HepG2 (cell line): ENCODE results near the gene ELP2. TPM values are rescaled to one million over a fixed set of nuclear protein-coding genes. Genes with fewer than 3 reads are reported as not detected.

Experiments used
- ATAC-seq: fragments of 200-7000 bp; cut with Tn5 transposase; 3 replicates; pipeline ENCODE4 v1.9.1; 2020; ENCODE audit warnings: mild to moderate bottlenecking, moderate library complexity
- BruUV-seq: library from RNA; stranded (reverse); fragments of 400-500 nt; replicated peaks from 2 replicates; lab custom pipeline; 2021; lab: Mats Ljungman, UMichigan
- CTCF ChIA-PET: fragments of 300-600 bp; formaldehyde crosslinking; extraction: SDS; loops from one replicate; lab custom pipeline; 2021; ENCODE audit warnings: low total read pairs, inconsistent platforms, low intra/inter-chr PET ratio; lab: Yijun Ruan, JAX
- POLR2A ChIA-PET: fragments of 350-600 bp; sonication (Branson Sonifier 250); formaldehyde crosslinking; loops from one replicate; lab custom pipeline; 2020; ENCODE audit warnings: antibody characterized with exemption, inconsistent platforms; lab: Yijun Ruan, JAX
- DNase-seq: peaks from one replicate; pipeline ENCODE4 v3.0.0-alpha.2; 2015; ENCODE audit warnings: low spot score
- FAIRE-seq: peaks from 3 replicates; lab custom pipeline; 2011; peaks lifted over from hg19 to GRCh38; lab: Jason Lieb, UNC
- H2AFZ ChIP-seq: one replicate; pipeline ENCODE4 v1.6.1; 2011; ENCODE audit warnings: low read length, inconsistent platforms
- H3K27ac ChIP-seq: fragments of 300-600 bp; 3 replicates; pipeline ENCODE4 v1.8.0; 2011; ENCODE audit warnings: mixed run types, mild to moderate bottlenecking, mixed read lengths, low read length, inconsistent platforms; ENCODE audit not compliant: insufficient read depth; ENCODE audit errors: extremely low read length
- H3K27me3 ChIP-seq, 2 experiments: fragments of 200-600 bp in 1 of 2; 2 replicates in 1 of 2; 3 replicates in 1 of 2; pipeline versions ENCODE4 v1.6.0 to v1.8.0; 2011; ENCODE audit warnings: low read length in 2 of 2, mild to moderate bottlenecking in 2 of 2, moderate library complexity in 2 of 2, inconsistent platforms in 1 of 2; ENCODE audit not compliant: insufficient read depth in 2 of 2, control insufficient read depth in 1 of 2
- H3K36me3 ChIP-seq, 2 experiments: fragments of 200-600 bp in 1 of 2; replicated peaks in 1 of 2; 2 replicates in 1 of 2; 3 replicates in 1 of 2; pipeline versions ENCODE4 v1.5.1 to v1.8.0; 2011; ENCODE audit warnings: low read length in 2 of 2, inconsistent platforms in 1 of 2; ENCODE audit not compliant: insufficient read depth in 2 of 2, control insufficient read depth in 1 of 2
- H3K4me1 ChIP-seq: 2 replicates; pipeline ENCODE4 v1.5.1; 2012; ENCODE audit warnings: low read length, inconsistent platforms; ENCODE audit not compliant: insufficient read depth
- H3K4me2 ChIP-seq: 2 replicates; pipeline ENCODE4 v1.6.0; 2011; ENCODE audit warnings: low read depth, low read length, inconsistent platforms
- H3K4me3 ChIP-seq, 3 experiments: fragments of 200-600 bp in 1 of 3; sonication (generic), shearing (Covaris generic) in 1 of 3; replicated peaks in 1 of 3; 2 replicates each; pipeline ENCODE4 v1.5.1; 2011 to 2016; ENCODE audit warnings: low read length in 3 of 3, inconsistent platforms in 2 of 3, low read depth in 2 of 3, mild to moderate bottlenecking in 2 of 3, control low read depth in 1 of 3, mixed read lengths in 1 of 3; ENCODE audit not compliant: insufficient read depth in 1 of 3
- H3K79me2 ChIP-seq: one replicate; pipeline ENCODE4 v1.6.1; 2011; ENCODE audit warnings: low read length, inconsistent platforms; ENCODE audit not compliant: insufficient read depth
- H3K9ac ChIP-seq: 2 replicates; pipeline ENCODE4 v1.6.0; 2011; ENCODE audit warnings: mild to moderate bottlenecking, low read depth, low read length, inconsistent platforms; ENCODE audit not compliant: insufficient read depth
- H3K9me3 ChIP-seq: 2 replicates; pipeline ENCODE4 v1.5.1; 2012; ENCODE audit warnings: mild to moderate bottlenecking, low read length
- H4K20me1 ChIP-seq: 2 replicates; pipeline ENCODE4 v1.6.0; 2011; ENCODE audit warnings: inconsistent platforms, mild to moderate bottlenecking, low read length, moderate library complexity; ENCODE audit not compliant: insufficient read depth
- ARNT ChIP-seq: fragments of 450-650 bp; IDR thresholded peaks from 2 replicates; pipeline ENCODE4 v1.6.1; 2017
- EED ChIP-seq: sonication (generic); formaldehyde crosslinking; IDR thresholded peaks from 2 replicates; pipeline ENCODE4 v1.5.0; 2020; ENCODE audit warnings: mild to moderate bottlenecking, missing genetic modification reagents
- ERF ChIP-seq: IDR thresholded peaks from 2 replicates; pipeline ENCODE4 v1.6.1; 2018; ENCODE audit warnings: missing biosample characterization, missing genetic modification reagents
- GATAD2A ChIP-seq: IDR thresholded peaks from 2 replicates; pipeline ENCODE4 v1.6.1; 2016
- HHEX ChIP-seq: IDR thresholded peaks from 2 replicates; pipeline ENCODE4 v1.6.1; 2016; ENCODE audit warnings: control low read depth
- HOXD1 ChIP-seq: sonication (generic); formaldehyde crosslinking; IDR thresholded peaks from 2 replicates; pipeline ENCODE4 v1.5.0; 2020; ENCODE audit warnings: missing genetic modification reagents
- MIXL1 ChIP-seq: IDR thresholded peaks from 2 replicates; pipeline ENCODE4 v1.6.1; 2016
- MNT ChIP-seq: fragments of 450-650 bp; IDR thresholded peaks from 2 replicates; pipeline ENCODE4 v1.6.1; 2016
- PAF1 ChIP-seq: IDR thresholded peaks from 2 replicates; pipeline ENCODE4 v1.6.1; 2016; ENCODE audit warnings: missing genetic modification reagents, missing compliant biosample characterization
- PRPF4 ChIP-seq: fragments of 200-400 bp; formaldehyde crosslinking; IDR thresholded peaks from 2 replicates; pipeline ENCODE4 v1.6.1; 2016; ENCODE audit warnings: low read length, low read depth; ENCODE audit not compliant: poor library complexity, severe bottlenecking
- SIX4 ChIP-seq: sonication (generic); formaldehyde crosslinking; IDR thresholded peaks from 2 replicates; pipeline ENCODE4 v1.4.0; 2020; ENCODE audit warnings: missing genetic modification reagents
- SMAD1 ChIP-seq: sonication (generic); formaldehyde crosslinking; IDR thresholded peaks from 2 replicates; pipeline ENCODE4 v1.4.0; 2020; ENCODE audit warnings: missing genetic modification reagents, low read depth, mild to moderate bottlenecking, borderline replicate concordance
- TBX3 ChIP-seq: fragments of 450-650 bp; IDR thresholded peaks from 2 replicates; pipeline ENCODE4 v1.6.1; 2017; ENCODE audit warnings: antibody characterized with exemption, mild to moderate bottlenecking, inconsistent platforms, borderline replicate concordance
- ZBTB1 ChIP-seq: sonication (generic); formaldehyde crosslinking; IDR thresholded peaks from 2 replicates; pipeline ENCODE4 v1.4.0; 2020; ENCODE audit warnings: missing genetic modification reagents, borderline replicate concordance
- ZNF282 ChIP-seq: fragments of 450-650 bp; IDR thresholded peaks from 2 replicates; pipeline ENCODE4 v1.6.1; 2018; ENCODE audit not compliant: partially characterized antibody
- ZNF333 ChIP-seq: sonication (generic); formaldehyde crosslinking; IDR thresholded peaks from 2 replicates; pipeline ENCODE4 v1.4.0; 2020; ENCODE audit warnings: mild to moderate bottlenecking, missing genetic modification reagents, borderline replicate concordance
- ZNF451 ChIP-seq: sonication (generic); formaldehyde crosslinking; IDR thresholded peaks from 2 replicates; pipeline ENCODE4 v1.5.0; 2020; ENCODE audit warnings: mild to moderate bottlenecking, missing genetic modification reagents
- ZNF558 ChIP-seq: sonication (generic); formaldehyde crosslinking; IDR thresholded peaks from 2 replicates; pipeline ENCODE4 v1.9.0; 2022; ENCODE audit warnings: mild to moderate bottlenecking, missing genetic modification reagents, borderline replicate concordance
- ZNF703 ChIP-seq: sonication (generic); formaldehyde crosslinking; IDR thresholded peaks from 2 replicates; pipeline ENCODE4 v1.5.1; 2020; ENCODE audit warnings: missing genetic modification reagents, mild to moderate bottlenecking, moderate library complexity, borderline replicate concordance
- ZNF776 ChIP-seq: sonication (generic); formaldehyde crosslinking; IDR thresholded peaks from 2 replicates; pipeline ENCODE4 v1.4.0; 2020; ENCODE audit warnings: mild to moderate bottlenecking, missing genetic modification reagents
- ZNF891 ChIP-seq: sonication (generic); formaldehyde crosslinking; IDR thresholded peaks from 2 replicates; pipeline ENCODE4 v1.5.0; 2020; ENCODE audit warnings: mild to moderate bottlenecking, missing genetic modification reagents
- WGBS: methylation state at CpG from one replicate; pipeline ENCODE4 v1.1.6; 2017; ENCODE audit warnings: low lambda C conversion rate; 5-methylcytosine and 5-hydroxymethylcytosine counted together
- in situ Hi-C: cut with HindIII; loops from 2 replicates; pipeline ENCODE4 v1.10.0; 2017; ENCODE audit warnings: low pct_unique_long_range_greater_than_20kb; ENCODE audit not compliant: extremely low pct_ligation_motif_present
- intact Hi-C: fragments of 100-400 bp; cut with micrococcal nuclease; formaldehyde crosslinking; loops from one replicate; pipeline ENCODE4 v1.10.0; 2022; ENCODE audit not compliant: unreplicated experiment
- polyA plus RNA-seq, 8 experiments: library from polyadenylated mRNA; depleted of rRNA in 3 of 8; stranded (reverse) in 7 of 8; unstranded in 1 of 8; fragments of >200 nt; fragmentation: Illumina TruSeq in 4 of 8; extraction: Trizol in 4 of 8; gene quantifications; 2 replicates each; pipeline versions ENCODE4 v1.2.1 to v1.2.3, GENCODE V29; 2011 to 2016; ENCODE audit warnings: low read depth in 4 of 8, missing spikeins in 1 of 8, mixed read lengths in 1 of 8; ENCODE audit not compliant: insufficient read depth in 1 of 8
- total RNA-seq, 5 experiments: library from RNA; depleted of rRNA; stranded (reverse); fragments of >200 nt; fragmentation: Illumina TruSeq; extraction: Trizol; gene quantifications; 2 replicates each; pipeline ENCODE4 v1.2.3, GENCODE V29; 2016; ENCODE audit warnings: low read depth in 1 of 5
- TF ChIP-seq, protein P1 (sequence below): sonication (generic); formaldehyde crosslinking; IDR thresholded peaks from 2 replicates; pipeline ENCODE4 v1.5.0; 2020; ENCODE audit warnings: mild to moderate bottlenecking, low read depth, missing genetic modification reagents, borderline replicate concordance
- TF ChIP-seq, protein P2 (sequence below): sonication (generic); formaldehyde crosslinking; conservative IDR thresholded peaks from 2 replicates; pipeline ENCODE4 v1.4.0; 2020; ENCODE audit warnings: missing genetic modification reagents

Gene ELP2
- total and polyA plus RNA-seq, 2 of the 13 experiments (the other 11 are each of a cell fraction or from before 2014, with no cell fraction given): 98.7 to 100 TPM

DNA sequence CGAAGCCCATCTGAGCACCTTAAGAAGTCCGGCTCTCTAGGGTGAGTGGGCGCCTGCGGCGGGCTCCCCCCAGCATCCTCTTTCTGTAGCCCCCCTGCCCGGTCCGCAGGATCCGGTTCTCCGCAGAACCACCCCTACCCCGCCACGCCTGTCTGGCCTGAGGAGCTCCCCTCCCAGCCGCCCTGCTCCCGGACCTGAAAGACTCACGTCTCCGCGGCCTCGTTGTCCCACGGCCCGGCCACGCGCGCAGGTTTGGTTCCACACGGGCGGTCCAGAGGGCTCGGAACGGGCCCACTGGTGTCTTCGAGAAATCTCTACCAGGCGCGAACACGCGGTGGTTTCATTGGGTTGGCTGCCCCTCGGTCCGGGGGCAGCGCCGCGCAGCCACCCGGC lies 796 bp upstream of the ELP2 start (continued):
- TF ChIP-seq, protein P1, sequence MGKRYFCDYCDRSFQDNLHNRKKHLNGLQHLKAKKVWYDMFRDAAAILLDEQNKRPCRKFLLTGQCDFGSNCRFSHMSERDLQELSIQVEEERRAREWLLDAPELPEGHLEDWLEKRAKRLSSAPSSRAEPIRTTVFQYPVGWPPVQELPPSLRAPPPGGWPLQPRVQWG (CRISPR knock-in tag): no peak
- TF ChIP-seq SIX4 (CRISPR knock-in tag) (no peak), ZNF776 (peak; percentile 41; the same call in 1 of the 2 replicates), ZNF558 (CRISPR knock-in tag) (no peak), HOXD1 (CRISPR knock-in tag) (no peak)

DNA sequence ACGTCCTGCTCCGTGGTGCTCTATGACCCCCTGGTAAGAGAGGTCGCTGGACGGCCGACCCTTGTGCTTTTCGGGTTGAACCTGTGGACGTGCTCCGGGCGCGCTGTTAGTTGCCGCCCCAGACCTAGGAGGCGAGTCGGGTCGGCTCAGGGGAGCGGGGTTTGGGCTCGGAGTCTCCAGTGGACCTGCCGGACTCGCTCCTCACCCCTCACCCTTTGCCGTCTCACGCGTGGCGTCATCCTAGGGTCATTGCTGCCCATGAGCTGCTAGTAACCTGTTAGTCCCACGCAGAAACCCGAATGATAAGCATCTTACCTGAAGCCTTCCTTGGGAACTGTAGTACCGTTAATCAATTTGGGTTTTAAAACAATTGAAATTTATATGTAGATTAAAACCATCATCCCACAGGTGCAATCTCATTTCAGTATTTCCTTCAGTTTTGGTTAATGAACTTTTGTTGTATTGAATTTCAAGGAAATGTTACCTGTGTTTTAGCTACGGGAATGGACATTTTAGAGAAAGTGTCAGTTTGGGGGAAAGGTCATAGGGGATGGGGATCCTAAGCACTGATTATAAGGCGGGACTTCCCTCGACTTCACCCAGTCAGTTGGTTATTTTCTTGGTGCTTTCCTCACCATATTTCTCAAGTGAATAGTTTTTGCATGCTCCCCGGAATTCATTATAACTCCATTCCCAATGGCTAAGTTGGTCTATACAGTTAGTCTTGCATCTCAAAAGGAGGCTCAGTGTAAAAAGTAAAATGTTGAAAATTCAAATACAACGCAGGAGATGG lies 536 bp downstream of the ELP2 start:
- DNase-seq: no peak
- peaks cover 56% of the 10 kb centered on the region for H3K4me1 ChIP-seq
- H2AFZ ChIP-seq: no peak overlapping the region
- peak; percentile 58 for ATAC-seq
- no peaks in the 10 kb centered on the region for H3K9me3 ChIP-seq
- H3K4me2 ChIP-seq: peak overlapping the region; percentile 81
- peaks cover 69% of the 10 kb centered on the region for H3K79me2 ChIP-seq
- H3K9ac ChIP-seq: peak overlapping the region; percentile 98
- intact Hi-C loops: no loop called here
- POLR2A ChIA-PET: interaction anchor here (3.7 to 4.7 kb wide), 2 partner anchors 46 to 58 kb away, joined by 22 to 42 read pairs; partner anchors contain the start of gene MOCOS
- H3K4me3 ChIP-seq: peak overlapping the region; percentile 83 to 87 (median 87)
- BruUV-seq: TSS peak; percentile 54
- H3K27me3 ChIP-seq: no peaks in the 10 kb centered on the region; a peak in 1 of 5 replicates
- in situ Hi-C loops: no loop called here
- CTCF ChIA-PET: no interaction called here
- FAIRE-seq: peak; percentile 43
- WGBS: 0% methylated on average over 8 of the region's 30 CpGs
- peaks cover 0 to 14% of the 10 kb centered on the region in 2 experiments; a peak in 4 of 5 replicates for H3K36me3 ChIP-seq
- peak overlapping the region; percentile 98 for H3K27ac ChIP-seq
- H4K20me1 ChIP-seq: peaks cover 34% of the 10 kb centered on the region
- TF ChIP-seq SMAD1 (no peak), ARNT (no peak), ZNF282 (no peak), ZNF333 (CRISPR knock-in tag) (no peak), PAF1 (no peak), GATAD2A (no peak), PRPF4 (no peak), EED (CRISPR knock-in tag) (no peak), ZBTB1 (CRISPR knock-in tag) (no peak), HHEX (CRISPR knock-in tag) (no peak), ERF (CRISPR knock-in tag) (no peak), ZNF451 (no peak), MNT (no peak), MIXL1 (CRISPR knock-in tag) (no peak), TBX3 (no peak), ZNF703 (CRISPR knock-in tag) (no peak), ZNF891 (CRISPR knock-in tag) (no peak)
- TF ChIP-seq, protein P2, sequence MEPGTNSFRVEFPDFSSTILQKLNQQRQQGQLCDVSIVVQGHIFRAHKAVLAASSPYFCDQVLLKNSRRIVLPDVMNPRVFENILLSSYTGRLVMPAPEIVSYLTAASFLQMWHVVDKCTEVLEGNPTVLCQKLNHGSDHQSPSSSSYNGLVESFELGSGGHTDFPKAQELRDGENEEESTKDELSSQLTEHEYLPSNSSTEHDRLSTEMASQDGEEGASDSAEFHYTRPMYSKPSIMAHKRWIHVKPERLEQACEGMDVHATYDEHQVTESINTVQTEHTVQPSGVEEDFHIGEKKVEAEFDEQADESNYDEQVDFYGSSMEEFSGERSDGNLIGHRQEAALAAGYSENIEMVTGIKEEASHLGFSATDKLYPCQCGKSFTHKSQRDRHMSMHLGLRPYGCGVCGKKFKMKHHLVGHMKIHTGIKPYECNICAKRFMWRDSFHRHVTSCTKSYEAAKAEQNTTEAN (CRISPR knock-in tag): no peak
